D341Med (cell line): ENCODE results near the gene RAET1L.
"Not testable (repeated sequence)": the region's sequence is repeated elsewhere in the genome, so short reads cannot be mapped to it uniquely, and the experiment has no call there.

Source experiments
- DNase-seq: peaks from one replicate; pipeline ENCODE4 v3.0.0; 2012; ENCODE audit warnings: low spot score

Gene RAET1L, protein sequence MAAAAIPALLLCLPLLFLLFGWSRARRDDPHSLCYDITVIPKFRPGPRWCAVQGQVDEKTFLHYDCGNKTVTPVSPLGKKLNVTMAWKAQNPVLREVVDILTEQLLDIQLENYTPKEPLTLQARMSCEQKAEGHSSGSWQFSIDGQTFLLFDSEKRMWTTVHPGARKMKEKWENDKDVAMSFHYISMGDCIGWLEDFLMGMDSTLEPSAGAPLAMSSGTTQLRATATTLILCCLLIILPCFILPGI

DNA sequence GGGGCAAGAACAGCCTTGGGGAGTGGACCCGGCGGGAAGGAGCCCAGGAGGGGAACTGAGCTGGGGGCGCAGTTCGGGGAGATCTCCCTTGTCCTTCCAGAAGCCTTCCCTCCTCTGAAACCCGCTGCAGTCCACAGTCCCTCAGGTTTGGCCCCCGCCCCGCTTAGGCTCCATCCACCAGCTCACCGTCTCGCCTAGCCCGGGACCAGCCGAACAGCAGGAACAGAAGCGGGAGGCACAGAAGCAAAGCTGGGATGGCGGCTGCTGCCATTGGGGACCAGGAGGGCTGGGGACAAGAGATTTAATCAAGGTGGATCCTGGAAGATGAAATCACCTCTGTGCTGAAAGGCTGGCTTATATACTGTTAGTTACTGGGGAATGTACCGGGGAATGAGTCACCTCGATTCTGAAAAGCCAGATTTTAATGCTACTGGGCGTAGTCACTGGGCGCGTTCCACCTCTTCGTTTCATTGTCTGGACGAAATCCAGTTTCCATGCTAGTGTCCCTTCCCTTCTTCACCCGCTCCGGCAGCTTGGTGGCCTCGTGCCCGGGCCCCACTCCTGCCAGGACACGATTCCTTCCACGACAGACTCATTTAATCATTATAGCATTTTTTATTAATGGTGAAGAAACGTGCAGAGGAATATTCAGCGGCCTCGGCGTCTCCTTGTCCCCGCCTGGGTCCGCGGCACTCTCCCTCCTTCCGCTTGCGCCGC is at the start of gene RAET1L:
Gene RAET1L (minus strand): TSS at position 332 of the 717 bp plus-strand sequence. CDS start 61 bp downstream, at position 271.
- DNase-seq = no peak

DNA sequence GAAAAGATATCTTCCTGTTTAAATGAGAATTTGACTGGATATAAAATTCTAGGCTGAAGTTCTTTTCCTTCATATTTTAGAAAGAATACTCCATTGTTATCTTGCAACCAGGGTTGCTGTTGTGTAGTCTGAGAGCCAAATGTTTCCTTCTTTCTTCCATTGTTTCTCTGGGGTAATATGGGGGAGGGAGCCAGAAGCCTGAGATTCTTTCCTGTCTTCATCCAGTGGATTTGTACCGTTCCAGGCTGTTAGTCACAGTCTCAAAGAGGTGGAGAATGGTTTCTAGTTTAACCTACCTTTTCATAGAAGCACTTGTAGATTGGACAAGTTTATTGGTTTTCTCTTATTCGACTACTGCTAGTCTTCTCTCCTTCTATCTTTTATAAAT is 49.7 kb upstream of the RAET1L start:
- no peak for DNase-seq

DNA sequence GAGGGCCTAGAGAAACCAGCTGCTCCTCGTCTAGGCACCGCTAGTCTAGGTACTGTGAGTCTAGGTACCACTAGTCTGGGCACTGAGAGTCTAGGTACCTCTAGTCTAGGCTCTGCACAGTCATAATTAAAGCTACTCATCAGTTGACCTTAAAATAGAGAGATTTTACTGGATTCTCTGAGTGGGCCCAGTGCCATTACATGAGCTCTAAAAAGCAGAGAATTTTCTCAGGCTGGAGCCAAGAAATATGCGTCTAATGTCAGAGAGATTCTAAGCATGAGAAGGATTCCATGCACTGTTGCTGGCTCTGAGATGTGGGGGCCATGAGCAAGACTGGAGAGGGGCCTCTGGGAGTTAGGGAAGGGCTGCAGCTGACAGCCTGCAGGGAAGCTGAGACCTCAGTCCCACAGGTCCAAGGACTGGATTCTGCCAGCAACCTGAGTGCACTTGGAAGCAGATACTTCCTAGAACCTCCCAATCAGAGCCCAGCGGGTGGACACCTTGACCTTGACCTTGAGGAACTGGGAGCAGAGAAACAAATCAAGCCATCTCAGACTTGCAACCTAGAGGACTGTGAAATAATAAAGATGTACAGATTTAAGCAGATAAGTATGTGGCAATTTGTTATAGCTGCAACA is 49.2 kb upstream of the RAET1L start:
- DNase-seq = not testable (repeated sequence)

DNA sequence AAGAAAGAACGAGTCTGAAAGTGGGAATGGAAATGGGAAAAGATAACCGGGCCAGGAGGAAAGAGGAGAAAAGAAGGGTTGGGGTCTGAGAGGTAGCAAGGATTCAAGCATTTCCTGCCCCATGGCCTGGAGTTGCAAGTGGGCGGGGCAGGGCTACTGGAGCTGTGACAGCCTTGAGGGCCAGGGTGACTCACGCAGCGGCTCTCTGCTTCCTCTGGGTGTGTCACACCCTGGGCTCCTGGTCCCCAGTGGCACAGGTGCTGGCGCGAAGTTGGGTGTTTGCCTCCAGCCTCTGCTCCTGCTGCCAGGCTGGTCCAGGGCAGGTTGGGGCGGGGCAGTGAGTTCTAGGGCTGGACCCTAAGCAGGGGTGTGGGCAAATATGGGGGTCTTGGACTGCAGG is 46.9 kb upstream of the RAET1L start:
- DNase-seq = peak; percentile 42

DNA sequence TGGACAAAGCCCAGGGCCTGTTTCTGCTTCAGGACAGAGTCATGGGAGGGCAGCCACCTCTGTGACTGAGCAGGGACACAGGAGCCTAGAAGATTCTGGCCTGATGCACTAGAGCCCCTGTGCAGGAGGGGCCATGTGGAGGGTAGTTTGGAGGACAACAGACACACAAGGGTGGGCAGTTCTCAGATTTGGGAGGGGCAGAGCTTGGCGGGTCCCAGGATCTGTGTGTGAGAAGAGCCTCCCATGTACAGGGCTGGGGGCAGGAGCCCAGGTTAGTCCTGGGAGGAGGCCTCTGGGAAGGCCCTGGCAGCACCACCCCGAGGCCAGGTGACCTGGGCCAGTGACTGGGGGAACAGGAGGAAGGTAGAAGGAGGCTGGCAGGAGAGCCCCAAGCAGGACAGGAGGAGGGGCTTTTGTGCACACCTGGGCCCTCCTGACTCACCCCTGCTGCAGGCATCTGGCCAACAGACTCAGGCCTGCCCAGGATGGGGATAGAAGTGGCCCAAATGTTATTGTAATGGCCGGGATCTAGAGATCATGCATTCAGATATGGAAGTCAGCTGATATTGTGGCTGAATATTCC is 45.0 kb upstream of the RAET1L start:
- no peak for DNase-seq

DNA sequence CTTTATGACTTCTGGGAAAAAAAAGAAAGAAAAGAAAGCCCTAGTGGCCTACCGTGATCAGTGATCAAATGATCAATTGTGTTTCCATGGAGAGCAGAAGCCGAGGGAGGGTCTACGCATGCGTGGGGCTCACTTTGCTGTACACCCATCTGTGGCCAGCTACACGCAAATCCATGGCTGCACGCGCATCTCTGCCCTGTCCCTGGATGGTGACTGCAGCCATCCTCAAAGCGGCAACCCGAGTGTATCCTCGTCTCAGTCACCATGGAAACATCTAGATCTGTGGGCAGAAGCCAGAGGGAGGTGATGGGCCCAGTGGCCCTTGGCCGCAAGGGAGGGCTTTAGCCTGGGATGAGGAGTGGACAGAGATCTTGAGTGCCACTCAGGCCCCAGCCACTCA is 44.4 kb upstream of the RAET1L start:
- DNase-seq = no peak

DNA sequence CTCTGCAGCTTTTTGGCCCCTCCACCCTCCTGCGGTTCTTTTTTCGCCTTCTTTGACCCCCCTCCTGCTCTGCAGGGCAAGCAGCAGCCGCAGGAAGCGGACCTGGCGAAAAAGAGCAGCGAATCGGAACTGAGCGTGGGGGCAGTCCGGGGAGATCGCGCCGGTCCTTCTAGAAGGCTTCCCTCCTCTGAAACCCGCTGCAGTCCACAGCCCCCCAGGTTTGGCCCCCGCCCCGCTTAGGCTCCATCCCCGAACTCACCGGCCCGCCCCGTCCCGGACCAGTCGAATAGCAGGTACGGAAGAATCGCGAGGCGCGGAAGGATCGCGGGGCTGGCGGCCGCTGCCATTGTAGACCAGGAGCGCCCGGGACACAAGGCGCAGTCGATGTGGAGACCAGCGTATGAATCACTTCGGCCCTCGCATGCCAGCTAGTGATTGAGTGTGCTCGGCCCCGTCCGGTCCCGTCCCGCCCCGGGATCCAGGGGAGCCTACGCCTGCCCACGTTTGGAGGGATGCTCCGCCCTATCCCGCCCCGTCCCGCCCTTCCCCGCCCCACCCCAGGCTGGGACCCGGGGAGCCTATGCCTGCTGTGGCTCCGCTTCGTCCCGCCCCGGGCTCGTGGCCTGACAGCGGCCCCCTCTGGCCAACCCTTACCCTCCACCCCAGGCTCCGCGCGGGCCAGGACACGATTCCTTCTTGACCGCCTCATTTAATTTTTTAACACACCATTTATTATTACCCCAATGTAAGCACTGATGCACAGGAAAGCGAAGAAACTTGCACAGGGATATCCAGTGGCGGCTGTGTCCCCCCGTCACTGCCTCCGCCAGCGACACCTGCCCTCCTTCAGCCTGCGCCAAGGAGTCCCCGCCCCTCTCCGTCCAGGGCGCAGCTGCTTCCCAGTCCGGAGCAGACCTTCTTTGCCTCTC is 43.7 kb upstream of the RAET1L start, which contains the start of gene ULBP3:
Gene ULBP3 (minus strand): TSS at position 402 of the 929 bp plus-strand sequence. CDS start 55 bp downstream, at position 347.
- peak; percentile 81 for DNase-seq

DNA sequence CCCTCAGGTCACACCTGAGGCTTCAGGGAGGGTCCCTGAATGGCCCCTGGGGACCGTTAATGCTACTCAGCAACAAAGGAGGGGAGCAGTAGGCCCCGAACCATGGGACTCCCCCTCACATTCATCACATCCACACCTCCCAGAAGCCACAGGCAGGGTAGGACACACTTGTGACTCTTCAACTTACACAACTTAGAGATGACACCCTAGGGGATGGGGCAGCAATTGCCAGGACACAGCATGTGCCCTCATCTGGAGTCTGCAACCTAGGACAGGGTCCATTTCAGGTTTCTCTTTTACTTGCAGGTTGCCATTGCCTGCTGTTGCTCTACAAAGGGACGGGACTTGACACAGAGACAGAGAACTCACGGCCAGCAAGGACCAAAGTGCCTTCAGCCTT is 42.8 kb upstream of the RAET1L start:
- DNase-seq = no peak

DNA sequence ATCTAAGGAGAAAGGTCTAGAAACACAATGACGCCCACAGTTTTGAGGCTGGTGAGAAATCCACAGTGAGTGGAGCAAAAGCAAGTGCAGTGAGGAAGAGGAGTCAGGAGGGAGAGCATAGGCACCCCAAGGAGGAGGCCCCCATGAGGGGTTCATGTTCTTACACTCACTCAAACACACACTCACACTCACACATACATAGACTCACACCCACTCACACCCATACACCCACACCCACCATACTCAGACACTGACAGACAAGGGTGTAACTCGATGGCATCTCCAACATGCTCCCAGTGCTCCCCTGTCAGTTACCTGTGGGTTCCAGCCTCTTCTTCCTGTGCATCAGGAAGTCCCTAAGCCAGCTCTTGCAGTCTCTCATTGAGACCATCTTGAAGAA is 39.8 kb upstream of the RAET1L start:
- DNase-seq = no peak

DNA sequence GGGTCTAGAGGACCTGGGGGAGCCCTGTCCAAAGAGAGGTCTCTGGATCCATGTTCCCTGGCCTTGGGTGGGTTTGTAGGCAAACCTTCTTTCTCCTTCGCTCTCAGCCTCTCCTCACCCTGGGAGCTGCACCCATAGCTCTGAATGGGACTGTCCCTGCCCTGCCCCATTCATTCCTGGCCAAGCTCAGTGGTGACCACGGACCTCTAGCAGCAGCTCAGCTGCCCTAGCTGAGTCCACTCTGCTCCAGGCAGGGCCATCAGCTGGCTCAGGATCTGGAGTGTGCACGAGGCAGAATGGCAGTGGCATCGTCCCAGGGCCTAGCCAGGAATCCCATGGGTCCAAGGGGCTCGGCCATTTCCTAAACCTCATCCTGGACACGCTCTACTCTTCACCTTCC is 38.3 kb upstream of the RAET1L start:
- DNase-seq = no peak

DNA sequence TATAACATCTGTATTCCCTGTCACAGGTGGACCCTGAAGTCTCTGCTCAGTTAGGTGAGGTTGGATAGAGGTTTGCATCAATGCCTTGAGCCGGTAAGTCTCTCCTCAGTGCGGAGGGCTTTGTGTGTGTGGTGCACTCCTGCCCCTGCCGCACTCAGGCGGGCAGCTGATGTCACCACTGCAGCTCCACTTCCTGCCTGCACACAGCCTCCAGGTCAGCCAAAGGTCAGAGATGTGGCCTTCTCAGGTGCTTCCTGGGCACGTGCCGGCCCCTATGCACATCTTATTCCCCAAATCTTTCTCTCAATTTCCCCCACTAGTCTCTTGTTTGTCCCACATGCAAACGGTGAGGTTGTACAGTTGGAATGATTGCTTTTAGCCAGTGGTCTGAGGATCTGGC is 34.6 kb upstream of the RAET1L start:
- DNase-seq = not testable (repeated sequence)

DNA sequence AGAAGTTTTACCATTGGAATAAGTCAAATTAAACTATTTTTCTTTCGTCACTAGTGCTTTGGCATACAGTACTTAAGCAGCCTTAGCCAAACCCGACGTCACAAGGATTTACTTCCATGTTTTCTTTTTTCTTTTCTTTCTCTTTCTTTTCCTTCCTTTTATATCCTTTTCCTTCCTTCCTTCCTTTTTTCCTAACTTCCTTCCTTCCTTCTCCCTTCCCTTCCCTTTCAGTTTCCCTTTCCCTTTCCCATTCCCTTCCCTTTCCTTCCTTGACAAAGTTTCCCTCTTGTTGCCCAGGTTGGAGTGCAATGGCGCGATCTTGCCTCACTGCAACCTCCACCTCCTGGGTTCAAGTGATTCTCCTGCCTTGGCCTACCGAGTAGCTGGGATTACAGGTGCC is 33.7 kb upstream of the RAET1L start:
- no peak for DNase-seq

DNA sequence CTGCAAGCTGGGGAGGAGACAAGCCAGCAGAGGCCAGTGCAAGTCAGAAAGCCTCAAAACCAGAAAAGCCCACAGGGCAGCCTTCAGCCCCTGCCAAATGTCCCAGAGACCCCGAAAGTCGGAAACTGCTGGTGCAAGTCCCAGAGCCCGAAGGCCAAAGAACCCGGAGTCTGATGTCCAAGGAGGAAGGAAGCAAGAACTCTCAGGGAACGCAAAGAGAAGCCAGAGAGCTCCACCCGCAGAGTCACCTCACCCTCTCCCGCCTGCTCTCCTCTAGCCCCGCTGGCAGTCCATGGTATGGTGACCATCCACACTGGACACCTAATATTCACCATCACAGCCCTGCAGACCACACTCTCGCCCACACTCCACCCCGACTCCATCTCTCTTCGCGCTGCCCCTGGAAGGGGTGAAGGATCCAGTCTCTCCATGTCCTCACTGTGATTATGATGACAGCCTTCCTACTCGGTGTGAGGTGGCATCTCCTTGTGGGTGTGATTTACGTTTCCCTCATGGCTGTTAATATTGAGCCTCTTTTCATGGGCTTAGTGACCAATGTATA is 33.0 kb upstream of the RAET1L start:
- DNase-seq = no peak

DNA sequence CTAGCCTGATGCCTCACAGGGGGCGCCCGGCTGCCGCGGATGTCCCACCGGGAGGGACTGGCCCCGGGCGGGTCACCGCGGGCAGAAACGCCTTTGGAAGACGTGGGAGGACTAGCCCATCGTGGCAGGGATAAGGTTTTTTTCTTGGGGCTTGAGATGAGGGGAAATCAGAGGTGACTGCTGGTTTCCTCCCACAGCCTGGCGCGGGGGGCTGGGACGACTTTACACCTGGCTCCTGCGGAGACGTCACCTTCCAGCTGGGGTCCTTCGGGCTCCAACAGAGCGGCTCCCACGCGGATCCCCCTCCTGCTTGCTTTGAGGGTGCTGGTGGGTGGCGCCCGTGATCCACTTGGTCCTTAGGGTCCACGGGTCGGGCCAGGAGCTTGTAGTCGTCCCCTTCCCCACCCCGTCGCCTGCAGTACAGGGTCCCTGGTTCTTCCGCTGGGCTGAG is 32.2 kb upstream of the RAET1L start:
- DNase-seq = no peak

DNA sequence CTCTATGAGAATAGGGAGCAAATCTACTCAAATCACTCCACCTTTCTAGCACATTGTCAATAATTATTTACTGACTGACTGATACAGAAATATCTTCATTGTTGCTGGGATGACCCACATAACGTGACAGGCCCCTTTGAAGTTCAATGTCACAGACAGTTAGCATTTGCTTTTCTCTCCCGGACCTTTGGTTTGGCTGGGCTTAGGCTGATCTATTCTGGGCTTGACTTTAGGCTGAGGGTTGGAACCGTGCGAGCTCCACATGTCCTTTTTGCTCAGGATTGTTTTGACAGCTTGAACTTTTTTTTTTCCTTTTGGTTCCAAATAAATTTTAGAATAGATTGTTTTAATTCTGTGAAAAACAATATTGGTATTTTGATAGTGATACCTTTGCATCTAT is 31.6 kb upstream of the RAET1L start:
- DNase-seq = no peak

DNA sequence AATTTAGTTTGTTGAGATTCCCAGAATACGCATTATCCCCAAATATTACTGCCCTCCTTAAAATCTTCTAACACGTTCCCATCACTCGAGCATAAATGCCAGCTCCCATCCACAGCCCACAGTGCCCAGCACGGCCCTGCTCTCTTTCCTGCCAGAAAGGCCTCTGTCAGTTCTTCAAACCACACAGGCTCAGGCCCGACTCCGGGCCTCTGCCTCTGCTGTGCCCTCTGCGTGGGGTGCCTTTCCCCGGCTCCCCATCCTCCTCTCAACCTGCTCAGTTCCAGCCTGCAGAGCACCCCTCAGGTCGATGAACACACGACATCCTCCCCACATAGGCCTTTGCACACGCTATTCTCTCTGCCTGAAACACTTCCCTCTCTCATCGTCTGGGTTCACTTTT is 30.8 kb upstream of the RAET1L start:
- DNase-seq = no peak

DNA sequence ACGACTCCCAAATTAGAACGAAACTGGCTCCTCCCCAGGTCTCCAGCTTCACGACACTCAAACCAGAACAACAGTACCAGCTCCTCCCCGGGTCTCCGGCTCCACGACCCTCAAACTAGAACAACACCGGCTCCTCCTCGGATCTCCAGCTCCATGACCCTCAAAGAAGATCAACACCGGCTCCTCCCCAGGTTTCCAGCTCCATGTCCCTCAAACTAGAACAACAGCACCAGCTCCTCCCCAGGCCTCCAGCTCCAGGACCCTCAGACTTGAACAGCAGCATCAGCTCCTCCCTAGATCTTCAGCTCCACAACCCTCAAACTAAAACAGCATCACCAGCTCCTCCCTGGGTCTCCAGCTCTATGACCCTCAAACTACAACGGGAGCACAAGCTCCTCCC is 29.8 kb upstream of the RAET1L start:
- DNase-seq = no peak

DNA sequence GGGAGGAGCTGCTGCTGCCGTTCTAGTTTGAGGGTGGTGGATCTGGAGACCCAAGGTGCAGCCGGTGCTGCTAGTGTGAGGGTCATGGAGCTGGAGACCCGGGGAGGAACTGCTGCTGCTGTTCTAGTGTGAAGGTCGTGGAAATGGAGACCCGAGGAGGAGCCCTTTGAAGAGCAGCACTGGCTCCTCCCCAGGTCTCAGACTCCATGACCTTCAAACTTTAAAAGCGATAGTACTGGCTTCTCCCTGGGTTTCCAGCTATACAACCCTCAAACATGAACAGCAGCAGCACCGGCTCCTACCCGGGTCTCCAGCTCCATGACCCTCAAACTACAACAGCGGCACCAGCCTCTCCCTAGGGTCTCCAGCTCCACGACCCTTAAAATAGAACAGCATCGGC is 28.1 kb upstream of the RAET1L start:
- no peak for DNase-seq

DNA sequence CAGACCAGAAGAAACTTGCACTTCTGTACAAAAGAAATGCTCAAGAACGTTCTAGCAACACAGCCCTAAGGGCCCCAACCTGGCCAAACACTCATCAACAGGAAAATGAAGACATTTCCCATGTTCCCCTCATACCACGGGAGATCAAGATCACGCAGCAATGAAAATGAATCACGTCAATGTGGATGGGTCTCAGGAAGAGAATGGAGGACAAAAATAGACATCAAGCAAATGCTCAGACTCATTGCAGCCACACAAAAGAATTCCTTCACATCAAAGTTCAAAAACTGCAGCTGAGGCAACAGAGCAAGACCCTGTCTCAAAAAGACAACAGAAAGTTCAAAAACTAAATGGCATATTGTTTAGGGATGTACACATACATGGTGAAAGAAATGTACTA is 25.5 kb upstream of the RAET1L start:
- DNase-seq = no peak

DNA sequence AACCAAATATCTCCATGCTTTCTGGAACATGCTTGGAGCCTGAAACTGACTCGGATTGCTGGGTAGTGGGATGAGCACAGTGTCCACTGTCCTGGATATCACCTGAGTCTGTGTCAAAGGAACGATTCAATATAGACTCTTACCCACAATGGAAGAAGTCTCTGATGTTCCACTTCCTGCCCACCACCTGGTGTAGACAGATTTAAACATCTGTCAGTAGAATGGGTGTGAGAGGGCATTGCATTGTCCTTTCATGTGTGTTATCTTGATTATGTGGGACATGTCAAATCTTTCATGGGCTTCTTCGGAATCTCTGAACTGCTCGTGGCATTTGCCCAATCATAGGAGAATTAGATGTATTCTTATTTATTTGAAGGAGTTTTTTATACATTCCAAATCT is 22.8 kb upstream of the RAET1L start:
- no peak for DNase-seq

DNA sequence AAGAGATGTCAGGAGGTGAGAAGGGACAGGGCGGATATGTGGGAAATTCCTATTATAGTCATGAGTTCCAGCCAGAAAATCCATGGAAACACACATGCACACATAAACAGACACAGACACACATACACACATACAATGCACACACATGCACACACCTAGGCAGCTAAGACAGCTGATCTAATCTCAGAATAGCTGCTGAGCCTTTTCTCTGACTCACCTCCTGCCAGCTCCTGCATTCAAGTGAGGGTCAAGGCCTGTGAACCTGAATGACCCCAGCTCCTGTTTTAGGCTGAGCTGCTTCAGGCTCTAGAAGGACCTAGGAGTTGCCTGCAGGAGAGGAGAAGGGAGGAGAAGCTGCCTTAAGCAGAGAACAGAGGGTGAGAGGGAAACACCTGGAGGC is 21.6 kb upstream of the RAET1L start:
- DNase-seq = no peak
